Endodermal cell (in vitro differentiated cells): Measurements from ENCODE around the gene MROH2A. TPM values are rescaled to one million over a fixed set of nuclear protein-coding genes. Genes with fewer than 3 reads are reported as not detected.

Experiments
- DNase-seq: peaks from one replicate; pipeline ENCODE4 v3.0.0-alpha.2; 2017
- H3K27ac ChIP-seq: 2 replicates; pipeline ENCODE4 v1.5.1; 2013; ENCODE audit warnings: mild to moderate bottlenecking, low read depth, low read length, moderate library complexity
- H3K27me3 ChIP-seq: 2 replicates; pipeline ENCODE4 v1.6.1; 2013; ENCODE audit warnings: mild to moderate bottlenecking, low read length, moderate library complexity; ENCODE audit not compliant: insufficient read depth, control insufficient read depth, poor library complexity, severe bottlenecking
- H3K36me3 ChIP-seq: 2 replicates; pipeline ENCODE4 v1.7.0; 2013; ENCODE audit warnings: mild to moderate bottlenecking, low read length, moderate library complexity; ENCODE audit not compliant: control insufficient read depth, insufficient read depth
- H3K4me1 ChIP-seq: one replicate; pipeline ENCODE4 v1.7.0; 2013; ENCODE audit warnings: low read length; ENCODE audit not compliant: control insufficient read depth, insufficient read depth
- H3K4me3 ChIP-seq: 2 replicates; pipeline ENCODE4 v1.5.1; 2013; ENCODE audit warnings: mild to moderate bottlenecking, low read length, moderate library complexity
- H3K9ac ChIP-seq: 2 replicates; pipeline ENCODE4 v1.6.1; 2013; ENCODE audit warnings: mild to moderate bottlenecking, low read length, moderate library complexity; ENCODE audit not compliant: poor library complexity, severe bottlenecking; ENCODE audit errors: extremely low read depth
- H3K9me3 ChIP-seq: 2 replicates; pipeline ENCODE4 v1.6.1; 2013; ENCODE audit warnings: mild to moderate bottlenecking, low read length, moderate library complexity; ENCODE audit not compliant: control insufficient read depth
- H3K27ac Mint-ChIP-seq: 2 replicates; pipeline ENCODE4 v1.8.0; 2020; ENCODE audit warnings: mixed read lengths
- H3K27me3 Mint-ChIP-seq: 2 replicates; pipeline ENCODE4 v1.8.0; 2021; ENCODE audit warnings: mild to moderate bottlenecking, mixed read lengths; ENCODE audit not compliant: insufficient read depth
- H3K36me3 Mint-ChIP-seq: 2 replicates; pipeline ENCODE4 v1.8.0; 2020; ENCODE audit warnings: low read depth, mixed read lengths
- H3K4me1 Mint-ChIP-seq: 2 replicates; pipeline ENCODE4 v1.8.0; 2020; ENCODE audit warnings: mixed read lengths
- H3K4me3 Mint-ChIP-seq: 2 replicates; pipeline ENCODE4 v1.8.0; 2020; ENCODE audit warnings: mild to moderate bottlenecking, moderate library complexity, mixed read lengths
- H3K9me3 Mint-ChIP-seq: 2 replicates; pipeline ENCODE4 v1.8.0; 2020; ENCODE audit warnings: mild to moderate bottlenecking, mixed read lengths
- WGBS, 2 experiments: methylation state at CpG; one replicate each; pipeline versions ENCODE4 v1.1.5 to v1.1.7; 2013; ENCODE audit warnings: missing lambda C conversion rate in 2 of 2, mixed read lengths in 1 of 2; ENCODE audit not compliant: insufficient coverage in 1 of 2, insufficient read length in 1 of 2; 5-methylcytosine and 5-hydroxymethylcytosine counted together
- total RNA-seq, 2 donors: library from RNA; stranded (reverse); fragmentation: NEBNext Ultra II Directional in 1 of 2; extraction: Animal tissue kit (Norgen Biotek cat#: 25700) in 1 of 2; gene quantifications; 2 replicates in 1 of 2; 3 replicates in 1 of 2; pipeline ENCODE4 v1.2.1, GENCODE V29; 2021
- TF ChIP-seq, protein P1 (sequence below): fragments of 200-600 bp; sonication (generic); conservative IDR thresholded peaks from 2 replicates; pipeline ENCODE4 v1.5.0; 2021; ENCODE audit warnings: antibody characterized with exemption, mild to moderate bottlenecking

MROH2A gene
- total RNA-seq, 2 donors from 2014 or later, result not detected

DNA sequence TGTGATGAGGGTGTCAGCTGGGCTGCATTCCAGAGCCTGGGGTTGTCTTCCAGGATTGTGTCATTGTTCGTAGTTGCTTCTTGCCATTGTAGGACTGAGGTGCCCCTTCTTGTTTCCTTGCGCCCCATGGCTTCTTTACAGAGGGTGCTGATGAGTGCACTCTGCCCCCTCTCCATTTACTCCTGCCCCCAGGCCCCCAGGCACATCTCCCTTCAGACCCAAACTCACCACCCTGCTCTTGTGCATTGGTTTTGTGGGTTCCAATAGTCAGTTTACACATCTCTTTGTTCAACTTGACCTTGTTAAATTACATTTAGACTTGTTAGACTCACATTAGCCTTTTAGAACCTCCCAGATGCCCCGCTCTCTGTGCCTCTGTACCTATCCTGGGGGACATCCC lies 43.1 kb downstream of the MROH2A start:
- H3K36me3 Mint-ChIP-seq, result no peaks in the 10 kb centered on the region
- H3K9me3 Mint-ChIP-seq, result peaks cover 2% of the 10 kb centered on the region
- TF ChIP-seq, protein P1, sequence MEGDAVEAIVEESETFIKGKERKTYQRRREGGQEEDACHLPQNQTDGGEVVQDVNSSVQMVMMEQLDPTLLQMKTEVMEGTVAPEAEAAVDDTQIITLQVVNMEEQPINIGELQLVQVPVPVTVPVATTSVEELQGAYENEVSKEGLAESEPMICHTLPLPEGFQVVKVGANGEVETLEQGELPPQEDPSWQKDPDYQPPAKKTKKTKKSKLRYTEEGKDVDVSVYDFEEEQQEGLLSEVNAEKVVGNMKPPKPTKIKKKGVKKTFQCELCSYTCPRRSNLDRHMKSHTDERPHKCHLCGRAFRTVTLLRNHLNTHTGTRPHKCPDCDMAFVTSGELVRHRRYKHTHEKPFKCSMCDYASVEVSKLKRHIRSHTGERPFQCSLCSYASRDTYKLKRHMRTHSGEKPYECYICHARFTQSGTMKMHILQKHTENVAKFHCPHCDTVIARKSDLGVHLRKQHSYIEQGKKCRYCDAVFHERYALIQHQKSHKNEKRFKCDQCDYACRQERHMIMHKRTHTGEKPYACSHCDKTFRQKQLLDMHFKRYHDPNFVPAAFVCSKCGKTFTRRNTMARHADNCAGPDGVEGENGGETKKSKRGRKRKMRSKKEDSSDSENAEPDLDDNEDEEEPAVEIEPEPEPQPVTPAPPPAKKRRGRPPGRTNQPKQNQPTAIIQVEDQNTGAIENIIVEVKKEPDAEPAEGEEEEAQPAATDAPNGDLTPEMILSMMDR, result no peak
- no peaks in the 10 kb centered on the region for H3K27me3 Mint-ChIP-seq
- peaks cover 7% of the 10 kb centered on the region for H3K4me1 Mint-ChIP-seq
- H3K4me1 ChIP-seq, result no peaks in the 10 kb centered on the region
- no peak overlapping the region for H3K4me3 Mint-ChIP-seq
- no peaks in the 10 kb centered on the region for H3K9me3 ChIP-seq
- no peaks in the 10 kb centered on the region for H3K36me3 ChIP-seq
- DNase-seq, result peak; percentile 29
- WGBS, 2 experiments, result 67 to 93% methylated on average over 1 to 3 of the region's 3 CpGs
- no peak overlapping the region for H3K4me3 ChIP-seq
- H3K27ac Mint-ChIP-seq, result no peak overlapping the region
- H3K9ac ChIP-seq, result no peak overlapping the region
- no peaks in the 10 kb centered on the region for H3K27me3 ChIP-seq
- H3K27ac ChIP-seq, result no peak overlapping the region

DNA sequence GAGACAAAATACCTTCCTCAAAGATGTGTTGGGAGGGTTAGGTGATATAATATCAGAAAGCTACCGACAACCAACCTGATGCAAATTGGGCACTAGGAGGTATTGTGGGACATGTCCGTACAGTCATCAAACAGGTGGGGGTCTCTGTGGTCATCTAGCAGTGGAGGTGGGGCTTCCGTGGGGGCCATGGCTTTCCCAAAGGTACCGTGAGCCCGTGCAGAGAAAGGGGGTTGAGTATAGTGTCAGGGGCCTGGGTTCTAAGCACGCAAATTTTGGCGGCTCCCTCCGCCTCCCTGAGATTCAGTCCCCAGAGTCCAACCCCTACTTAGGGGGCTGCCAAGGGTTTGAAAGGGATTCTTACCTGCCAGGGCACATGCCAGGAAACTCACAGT lies 43.6 kb downstream of the MROH2A start:
- H3K4me3 Mint-ChIP-seq, result no peak overlapping the region
- WGBS, 2 experiments, result 95 to 97% methylated on average over 5 to 8 of the region's 8 CpGs
- DNase-seq, result no peak
- no peak overlapping the region for H3K27ac Mint-ChIP-seq
- H3K27me3 Mint-ChIP-seq, result no peaks in the 10 kb centered on the region
- H3K4me3 ChIP-seq, result no peak overlapping the region
- no peak overlapping the region for H3K27ac ChIP-seq
- no peaks in the 10 kb centered on the region for H3K36me3 Mint-ChIP-seq
- no peaks in the 10 kb centered on the region for H3K27me3 ChIP-seq
- H3K36me3 ChIP-seq, result no peaks in the 10 kb centered on the region
- TF ChIP-seq, protein P1, result no peak
- no peaks in the 10 kb centered on the region for H3K4me1 ChIP-seq
- peaks cover 7% of the 10 kb centered on the region for H3K4me1 Mint-ChIP-seq
- no peaks in the 10 kb centered on the region for H3K9me3 ChIP-seq
- peaks cover 2% of the 10 kb centered on the region for H3K9me3 Mint-ChIP-seq
- H3K9ac ChIP-seq, result no peak overlapping the region

DNA sequence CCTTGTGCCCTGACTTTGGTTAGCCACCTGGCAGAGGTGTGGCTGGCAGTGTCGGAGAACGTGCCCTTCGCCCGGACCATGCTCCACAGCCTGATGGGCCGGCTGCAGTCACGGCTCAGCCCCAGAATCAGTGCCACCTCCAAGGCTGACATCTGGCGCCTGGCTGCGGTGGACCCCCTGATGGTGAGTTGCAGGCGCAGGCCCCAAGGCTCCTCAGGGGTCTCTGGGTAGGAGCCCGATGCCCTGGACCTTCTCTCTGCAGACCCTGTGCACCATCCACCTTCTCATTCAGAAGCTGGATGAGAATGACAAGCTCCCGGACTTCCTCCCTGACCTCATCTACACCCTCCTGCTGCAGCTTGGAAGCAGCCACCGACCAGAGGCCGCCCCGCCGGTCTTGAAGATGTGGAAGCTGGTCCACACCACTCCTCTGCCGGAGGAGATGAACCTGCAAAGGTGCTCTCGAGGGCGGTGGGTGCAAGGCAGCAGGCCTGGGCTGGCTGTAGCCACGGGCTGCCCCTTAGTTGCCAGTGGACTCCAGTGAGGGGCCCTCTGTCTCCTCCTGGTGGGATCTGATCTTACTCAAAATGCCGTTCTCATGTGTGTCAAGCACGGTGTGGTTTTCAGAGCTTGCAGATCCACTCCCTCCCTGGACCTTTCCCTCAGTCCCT lies 44.1 kb downstream of the MROH2A start:
- H3K27me3 ChIP-seq, result no peaks in the 10 kb centered on the region
- H3K4me1 ChIP-seq, result no peaks in the 10 kb centered on the region
- no peak overlapping the region for H3K9ac ChIP-seq
- Mint-ChIP-seq H3K36me3 (no peaks in the 10 kb centered on the region), H3K27me3 (no peaks in the 10 kb centered on the region), H3K9me3 (peaks cover 2% of the 10 kb centered on the region), H3K4me3 (no peak overlapping the region), H3K27ac (no peak overlapping the region), H3K4me1 (peaks cover 7% of the 10 kb centered on the region)
- H3K27ac ChIP-seq, result no peak overlapping the region
- no peak overlapping the region for H3K4me3 ChIP-seq
- no peaks in the 10 kb centered on the region for H3K36me3 ChIP-seq
- TF ChIP-seq, protein P1, result no peak
- DNase-seq, result peak; percentile 35
- H3K9me3 ChIP-seq, result no peaks in the 10 kb centered on the region
- WGBS, 2 experiments, result 90 to 97% methylated on average over 19 to 21 of the region's 21 CpGs
